Esophagus (tissue), 2 donors: ENCODE data around the gene ABCC9. TPM values are rescaled to one million over a fixed set of nuclear protein-coding genes. Genes with fewer than 3 reads are reported as not detected.
A peak's percentile ranks its signal among the peaks of the same experiment; 100 is the strongest.

Experiments used
- H3K27ac ChIP-seq, 2 donors: one replicate each; pipeline ENCODE4 v1.5.1; 2013; ENCODE audit warnings: low read depth in 2 of 2, mild to moderate bottlenecking in 2 of 2, inconsistent platforms in 1 of 2, low read length in 1 of 2, moderate library complexity in 1 of 2
- H3K27me3 ChIP-seq, 2 donors: one replicate each; pipeline ENCODE4 v1.6.1; 2013; ENCODE audit warnings: low read length in 2 of 2, control low read depth in 1 of 2, mild to moderate bottlenecking in 1 of 2; ENCODE audit not compliant: insufficient read depth in 2 of 2, control insufficient read depth in 1 of 2
- H3K36me3 ChIP-seq, 2 donors: one replicate each; pipeline ENCODE4 v1.6.1; 2013; ENCODE audit warnings: low read length in 1 of 2; ENCODE audit not compliant: control insufficient read depth in 2 of 2, insufficient read depth in 2 of 2
- H3K4me1 ChIP-seq, 2 donors: one replicate each; pipeline ENCODE4 v1.6.1; 2013; ENCODE audit warnings: low read length in 1 of 2; ENCODE audit not compliant: control insufficient read depth in 2 of 2, insufficient read depth in 2 of 2
- H3K4me3 ChIP-seq, 2 donors: one replicate each; pipeline ENCODE4 v1.5.1; 2013; ENCODE audit warnings: low read length in 2 of 2, mild to moderate bottlenecking in 2 of 2, low read depth in 1 of 2, moderate library complexity in 1 of 2
- H3K9me3 ChIP-seq, 2 donors: one replicate each; pipeline ENCODE4 v1.6.1; 2013; ENCODE audit warnings: mild to moderate bottlenecking in 2 of 2, low read depth in 1 of 2, low read length in 1 of 2, moderate library complexity in 1 of 2; ENCODE audit not compliant: control insufficient read depth in 2 of 2, insufficient read depth in 1 of 2
- WGBS, 2 donors: extraction: QIAGEN DNeasy Blood & Tissue Kit; methylation state at CpG; one replicate each; pipeline ENCODE4 v1.1.7; 2013; 5-methylcytosine and 5-hydroxymethylcytosine counted together
- polyA plus RNA-seq, 2 donors: library from polyadenylated mRNA; stranded (reverse); fragments of 200-250 nt; gene quantifications; one replicate each; pipeline ENCODE4 v1.2.3, GENCODE V29; 2013
- donor health status: healthy with polysubstance abuse.
- donor health status: Bipolar disorder and iron deficiency.

ABCC9 gene
- polyA plus RNA-seq, 2 donors, result 0.61 to 1.6 TPM

DNA sequence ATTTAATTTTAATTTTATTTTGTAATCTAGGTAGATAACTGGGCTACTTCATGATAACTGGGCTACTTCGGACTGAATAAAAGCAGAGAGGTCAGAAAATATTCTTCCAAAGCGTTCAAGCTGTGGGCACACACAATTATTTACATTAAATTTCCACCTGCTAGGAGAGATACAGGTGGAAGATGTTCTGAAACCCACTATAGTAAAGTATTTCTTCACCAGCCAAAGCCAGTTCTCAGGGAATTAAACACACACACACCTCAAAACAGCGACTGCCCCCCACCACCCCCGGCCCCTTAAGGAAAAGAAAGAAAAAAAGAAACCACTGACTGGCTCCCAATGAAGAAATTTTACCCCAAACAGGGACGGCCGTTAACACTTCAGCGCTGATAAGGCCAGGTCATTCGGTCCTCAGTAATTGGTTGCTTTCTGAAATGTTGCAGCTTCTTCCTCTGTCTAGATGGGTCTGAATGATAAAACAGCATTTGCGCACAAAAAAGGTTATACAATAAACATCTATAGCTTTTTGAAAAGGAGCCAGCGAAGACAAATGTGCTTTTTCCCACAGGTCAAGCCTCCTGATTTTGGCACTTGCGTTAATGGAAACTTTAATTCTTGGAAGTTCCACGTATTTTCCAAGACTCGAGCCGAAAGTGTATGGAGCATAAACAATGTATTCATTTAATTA, 165.9 kb downstream of the ABCC9 start:
- Histone ChIP-seq H3K9me3 (no peaks in the 10 kb centered on the region), H3K4me1 (peaks cover 3 to 7% of the 10 kb centered on the region in 2 donors), H3K36me3 (no peaks in the 10 kb centered on the region), H3K27ac (peak overlapping the region; percentile 72), H3K4me3 (peak overlapping the region in 1 of 2 donors; percentile 52), H3K27me3 (peaks cover 0 to 6% of the 10 kb centered on the region in 2 donors)
- 30 to 38% methylated on average over 14 of the region's 14 CpGs for WGBS, 2 donors

DNA sequence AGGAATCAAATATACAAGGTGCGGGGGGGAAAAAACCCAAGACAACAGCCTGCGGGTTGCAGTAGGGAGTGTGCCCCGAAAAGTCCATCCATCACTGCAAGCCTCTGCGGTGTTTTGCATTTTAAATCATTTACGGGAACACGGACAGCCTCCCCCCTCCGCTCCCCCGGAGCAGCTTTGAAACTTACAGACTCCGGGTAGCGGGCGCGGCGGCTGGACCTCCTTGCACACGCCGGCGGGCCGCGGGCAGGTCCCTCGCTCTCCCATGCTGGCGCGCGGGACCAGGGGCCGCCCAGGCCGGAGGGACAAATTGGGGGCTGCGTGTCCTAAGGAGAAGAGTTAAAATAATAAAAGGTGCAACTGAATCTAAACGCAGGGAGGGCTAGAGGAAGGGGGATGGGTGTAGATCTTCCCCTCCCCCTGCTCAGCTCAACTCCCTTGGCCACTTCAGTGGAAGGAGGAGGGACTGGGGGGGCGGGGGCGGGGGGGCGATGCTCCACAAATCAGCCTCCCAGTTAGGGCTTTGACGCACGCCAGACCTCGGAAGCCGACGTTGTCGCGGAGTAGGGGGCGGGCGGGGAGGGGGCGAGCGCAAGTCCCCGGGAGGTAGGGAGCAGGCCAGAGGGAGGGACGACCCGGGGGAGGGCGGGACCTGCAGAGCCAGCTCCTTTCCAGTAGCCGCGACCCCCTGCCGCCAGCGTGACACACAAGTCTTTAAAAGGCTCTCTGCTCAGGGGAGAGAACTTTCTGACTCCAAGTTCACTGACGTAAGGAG, 166.7 kb downstream of the ABCC9 start, which contains the start of gene KCNJ8:
Gene KCNJ8, minus strand, starts transcription at position 349 of the 775 bp plus-strand sequence. CDS start 1,090 bp downstream, outside the sequence.
- Histone ChIP-seq H3K27me3 (peaks cover 0 to 6% of the 10 kb centered on the region in 2 donors), H3K36me3 (no peaks in the 10 kb centered on the region), H3K9me3 (no peaks in the 10 kb centered on the region), H3K4me1 (peaks cover 3 to 7% of the 10 kb centered on the region in 2 donors), H3K4me3 (peak within 1 kb of the TSS; percentile 35 to 52), H3K27ac (peak within 1 kb of the TSS; percentile 72 to 90)
- WGBS, 2 donors, result 0 to 1% methylated on average over 43 to 49 of the region's 49 CpGs

DNA sequence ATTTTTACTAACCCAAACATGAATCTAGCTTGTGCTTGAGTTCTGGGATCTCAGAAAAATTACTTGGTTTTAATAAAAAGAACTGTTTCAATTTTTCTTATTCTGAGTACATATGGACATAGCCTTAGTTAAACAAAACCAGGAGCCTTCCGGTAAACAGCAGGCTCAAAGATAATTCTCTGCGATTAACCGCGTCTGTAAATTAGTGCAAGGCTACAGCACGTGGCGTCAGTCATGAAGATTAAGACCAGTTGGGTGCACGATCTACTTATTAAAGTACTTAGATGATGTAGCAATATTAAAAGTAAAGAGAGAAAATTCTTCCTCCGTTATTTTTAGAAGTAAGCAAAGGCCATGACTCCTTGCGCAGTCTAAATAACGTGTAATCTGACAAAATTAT, 167.4 kb downstream of the ABCC9 start:
- WGBS, 2 donors, result 21 to 31% methylated on average over 10 of the region's 10 CpGs
- H3K27ac ChIP-seq, result peak overlapping the region; percentile 6 to 55
- H3K4me1 ChIP-seq, result peaks cover 3 to 7% of the 10 kb centered on the region in 2 donors
- peak overlapping the region in 1 of 2 donors; percentile 7 for H3K4me3 ChIP-seq
- H3K27me3 ChIP-seq, result peaks cover 0 to 6% of the 10 kb centered on the region in 2 donors
- H3K36me3 ChIP-seq, result no peaks in the 10 kb centered on the region
- H3K9me3 ChIP-seq, result no peaks in the 10 kb centered on the region

DNA sequence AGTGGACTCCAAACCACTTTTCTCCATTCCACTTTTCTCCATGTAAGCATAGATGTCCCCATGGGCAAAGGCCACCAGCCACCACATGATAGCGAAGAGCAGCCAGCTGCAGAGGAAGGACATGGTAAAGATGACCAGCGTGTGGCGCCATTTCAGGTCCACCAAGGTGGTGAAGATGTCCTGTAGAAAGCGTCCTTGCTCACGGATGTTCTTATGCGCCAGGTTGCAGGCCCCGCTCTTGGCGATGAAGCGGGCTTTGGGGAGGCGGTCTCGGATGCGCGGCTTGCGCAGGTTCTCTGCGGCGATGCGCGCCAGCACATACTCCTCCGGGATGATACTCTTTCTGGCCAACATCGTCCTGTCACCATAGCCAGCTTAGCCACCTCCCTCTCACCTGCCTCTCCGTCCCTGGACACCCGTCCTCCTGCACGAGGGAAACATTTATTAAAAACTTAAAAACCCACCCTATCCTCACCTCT, 167.9 kb downstream of the ABCC9 start:
- peaks cover 3 to 7% of the 10 kb centered on the region in 2 donors for H3K4me1 ChIP-seq
- no peaks in the 10 kb centered on the region for H3K9me3 ChIP-seq
- peak overlapping the region in 1 of 2 donors; percentile 15 for H3K4me3 ChIP-seq
- H3K27ac ChIP-seq, result peak overlapping the region; percentile 6 to 20
- 37 to 48% methylated on average over 23 of the region's 23 CpGs for WGBS, 2 donors
- peaks cover 0 to 6% of the 10 kb centered on the region in 2 donors for H3K27me3 ChIP-seq
- H3K36me3 ChIP-seq, result no peaks in the 10 kb centered on the region

DNA sequence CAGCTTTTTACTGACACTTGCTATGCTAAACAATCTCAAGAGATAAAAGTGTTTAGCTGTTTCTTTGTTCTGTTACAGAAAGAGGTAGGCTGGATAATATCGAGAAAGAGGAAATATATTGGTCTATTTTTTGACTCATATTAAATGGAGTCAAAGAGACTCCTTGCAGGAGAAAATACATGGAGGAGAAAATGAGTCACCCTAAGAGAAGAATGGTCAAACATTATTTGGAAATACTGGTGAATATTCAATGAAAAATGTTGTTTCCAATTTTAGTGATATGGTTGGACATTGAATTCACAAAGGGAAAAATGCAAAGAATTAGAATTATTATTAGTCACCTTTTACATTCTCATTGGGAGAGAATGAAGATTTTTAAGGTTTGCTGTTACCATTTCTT, 169.9 kb downstream of the ABCC9 start:
- no peaks in the 10 kb centered on the region for H3K36me3 ChIP-seq
- H3K9me3 ChIP-seq, result no peaks in the 10 kb centered on the region
- 52 to 70% methylated on average over 1 of the region's 1 CpG for WGBS, 2 donors
- peaks cover 0 to 6% of the 10 kb centered on the region in 2 donors for H3K27me3 ChIP-seq
- peaks cover 3 to 7% of the 10 kb centered on the region in 2 donors for H3K4me1 ChIP-seq
- H3K4me3 ChIP-seq, result no peak overlapping the region
- H3K27ac ChIP-seq, result no peak overlapping the region

DNA sequence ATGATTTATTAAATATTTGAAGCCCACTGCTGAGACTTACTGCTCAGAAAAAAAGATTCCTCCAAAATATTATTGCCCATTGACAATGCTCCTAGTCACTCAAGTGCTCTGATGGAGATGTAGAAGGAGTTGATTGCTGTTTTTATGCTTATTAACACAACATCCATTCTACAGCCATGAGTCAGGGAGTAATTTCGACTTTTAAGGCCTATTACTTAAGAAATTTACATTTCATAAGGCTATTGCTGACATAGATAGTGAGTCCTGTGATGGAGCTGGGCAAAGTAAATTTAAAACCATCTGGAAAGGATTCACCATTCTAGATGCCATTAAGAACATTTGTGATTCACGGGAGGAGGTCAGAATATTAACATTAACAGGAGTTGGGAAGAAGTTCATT, 171.9 kb downstream of the ABCC9 start:
- Histone ChIP-seq H3K9me3 (no peaks in the 10 kb centered on the region), H3K27ac (no peak overlapping the region), H3K27me3 (peaks cover 0 to under 1% of the 10 kb centered on the region in 2 donors), H3K4me1 (peaks cover under 1 to 2% of the 10 kb centered on the region in 2 donors), H3K36me3 (no peaks in the 10 kb centered on the region), H3K4me3 (no peak overlapping the region)
- WGBS, 2 donors, result 71 to 72% methylated on average over 2 of the region's 2 CpGs

DNA sequence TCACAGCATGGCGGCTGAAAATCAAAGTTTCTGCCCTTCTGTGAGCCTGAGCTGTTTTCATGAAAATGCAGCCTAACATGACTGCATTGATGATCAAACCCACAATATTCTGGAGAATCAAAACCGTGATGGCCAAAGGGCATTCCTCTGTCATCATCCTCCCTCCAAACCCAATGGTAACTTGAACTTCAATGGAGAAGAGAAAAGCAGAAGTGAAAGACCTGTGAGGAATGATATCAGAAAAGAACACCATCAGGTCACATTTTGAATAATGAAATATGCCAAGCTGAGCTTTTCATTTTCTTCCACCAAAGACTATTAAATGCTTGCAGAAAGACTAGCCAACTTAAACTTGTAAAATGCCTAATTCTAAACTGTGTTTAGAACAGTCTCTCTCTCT, 174.8 kb downstream of the ABCC9 start:
- WGBS, 2 donors, result 82 to 90% methylated on average over 2 of the region's 2 CpGs
- H3K4me1 ChIP-seq, result no peaks in the 10 kb centered on the region
- no peak overlapping the region for H3K4me3 ChIP-seq
- no peak overlapping the region for H3K27ac ChIP-seq
- H3K27me3 ChIP-seq, result no peaks in the 10 kb centered on the region
- H3K9me3 ChIP-seq, result no peaks in the 10 kb centered on the region
- H3K36me3 ChIP-seq, result no peaks in the 10 kb centered on the region

DNA sequence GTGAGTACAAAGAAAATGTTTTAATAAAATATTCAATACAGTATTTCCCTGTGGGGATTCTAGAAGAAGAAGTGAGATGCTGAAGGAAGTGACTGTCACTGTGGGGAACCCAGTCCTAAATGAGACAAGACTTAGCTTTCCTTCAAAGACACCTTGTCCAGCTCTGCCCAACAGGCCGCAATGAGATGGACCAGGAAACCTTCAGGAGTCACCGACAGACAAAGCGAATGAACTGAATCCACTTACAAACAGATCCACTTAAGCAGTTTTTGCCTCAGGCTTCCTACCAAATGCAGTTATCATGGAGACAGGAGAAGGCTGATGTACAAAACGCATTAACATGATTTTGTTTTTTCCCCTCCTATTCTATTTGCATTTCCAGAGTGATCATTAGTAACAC, 176.3 kb downstream of the ABCC9 start:
- no peaks in the 10 kb centered on the region for H3K27me3 ChIP-seq
- no peaks in the 10 kb centered on the region for H3K36me3 ChIP-seq
- no peak overlapping the region for H3K27ac ChIP-seq
- no peak overlapping the region for H3K4me3 ChIP-seq
- no peaks in the 10 kb centered on the region for H3K4me1 ChIP-seq
- 92 to 94% methylated on average over 4 of the region's 4 CpGs for WGBS, 2 donors
- H3K9me3 ChIP-seq, result no peaks in the 10 kb centered on the region

DNA sequence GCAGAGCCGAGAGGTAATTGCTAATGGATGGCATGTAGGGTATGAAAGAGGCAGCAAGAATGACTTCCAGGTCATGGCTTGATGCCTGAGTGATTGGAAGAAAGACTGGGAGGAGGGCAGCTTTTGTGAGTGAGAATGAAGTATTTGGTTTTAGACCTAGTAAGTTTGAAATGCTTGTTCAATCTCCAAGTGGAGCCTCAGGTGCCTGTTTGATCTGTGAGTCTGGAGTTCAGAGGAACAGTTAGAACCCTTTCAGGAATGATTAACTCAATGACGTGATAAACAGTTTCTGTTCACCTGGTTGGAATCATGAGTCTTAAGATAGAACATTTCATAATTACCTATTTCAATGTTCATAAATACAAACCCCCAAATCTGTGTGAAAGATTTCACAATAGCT, 177.2 kb downstream of the ABCC9 start:
- Histone ChIP-seq H3K36me3 (no peaks in the 10 kb centered on the region), H3K27me3 (no peaks in the 10 kb centered on the region), H3K4me1 (no peaks in the 10 kb centered on the region), H3K27ac (no peak overlapping the region), H3K9me3 (no peaks in the 10 kb centered on the region), H3K4me3 (no peak overlapping the region)
- WGBS, 2 donors, result 62 to 75% methylated on average over 2 of the region's 2 CpGs
